ENCODE results near the gene AXIN2.
"Not testable (repeated sequence)": the region's sequence is repeated elsewhere in the genome, so short reads cannot be mapped to it uniquely, and the experiment has no call there.

Gene AXIN2

GRCh38 chr17:65518256-65518655 lies 43.2 kb downstream of the AXIN2 start:
- DNase-seq (ENCODE audit: low read depth), result no peak

GRCh38 chr17:65515959-65516948 lies 45.2 kb downstream of the AXIN2 start:
- no peak for DNase-seq (ENCODE audit: low read depth)

- DNase-seq (ENCODE audit: low read depth), result no peak
Measured at GRCh38 chr17:65515512-65515911, 45.9 kb downstream of the AXIN2 start.

GRCh38 chr17:65514541-65514940 lies 46.9 kb downstream of the AXIN2 start:
- no peak for DNase-seq (ENCODE audit: low read depth)

- no peak for DNase-seq (ENCODE audit: low read depth)
Measured at GRCh38 chr17:65514082-65514481, 47.4 kb downstream of the AXIN2 start.

GRCh38 chr17:65511316-65511715 lies 50.1 kb downstream of the AXIN2 start:
- no peak for DNase-seq (ENCODE audit: low read depth)

GRCh38 chr17:65509032-65509431 lies 52.4 kb downstream of the AXIN2 start:
- DNase-seq (ENCODE audit: low read depth), result no peak

- not testable (repeated sequence) for DNase-seq (ENCODE audit: low read depth)
Measured at GRCh38 chr17:65504673-65505072, 56.8 kb downstream of the AXIN2 start.

- DNase-seq (ENCODE audit: low read depth), result no peak
Measured at GRCh38 chr17:65504141-65504540, 57.3 kb downstream of the AXIN2 start.

GRCh38 chr17:65503557-65503956 lies 57.9 kb downstream of the AXIN2 start:
- DNase-seq (ENCODE audit: low read depth), result no peak

- DNase-seq (ENCODE audit: low read depth), result no peak
Measured at GRCh38 chr17:65498816-65499215, 62.6 kb downstream of the AXIN2 start.

GRCh38 chr17:65496801-65497200 lies 64.6 kb downstream of the AXIN2 start:
- DNase-seq (ENCODE audit: low read depth), result no peak

- DNase-seq (ENCODE audit: low read depth), result no peak
Measured at GRCh38 chr17:65495122-65496055, 66.1 kb downstream of the AXIN2 start.

- no peak for DNase-seq (ENCODE audit: low read depth)
Measured at GRCh38 chr17:65489413-65490155, 71.9 kb downstream of the AXIN2 start.

GRCh38 chr17:65488665-65489064 lies 72.8 kb downstream of the AXIN2 start:
- DNase-seq (ENCODE audit: low read depth), result no peak

GRCh38 chr17:65487990-65488389 lies 73.5 kb downstream of the AXIN2 start:
- no peak for DNase-seq (ENCODE audit: low read depth)

- no peak for DNase-seq (ENCODE audit: low read depth)
Measured at GRCh38 chr17:65487161-65487560, 74.3 kb downstream of the AXIN2 start.

GRCh38 chr17:65485388-65486299 lies 75.8 kb downstream of the AXIN2 start:
- DNase-seq (ENCODE audit: low read depth), result no peak

GRCh38 chr17:65484405-65484804 lies 77.0 kb downstream of the AXIN2 start:
- DNase-seq (ENCODE audit: low read depth), result not testable (repeated sequence)

- DNase-seq (ENCODE audit: low read depth), result no peak
Measured at GRCh38 chr17:65483438-65483837, 78.0 kb downstream of the AXIN2 start.

GRCh38 chr17:65482201-65482600 lies 79.2 kb downstream of the AXIN2 start:
- no peak for DNase-seq (ENCODE audit: low read depth)

Data from stimulated activated CD8-positive, alpha-beta memory T cell treated with anti-CD3 and anti-CD28 coated beads, Interleukin-12 subunit alpha, Interleukin-12 subunit beta, amount 100 ng/mL, for 1 hour (primary cell).